H7 (cell line): ENCODE measurements around the gene SYTL5. TPM values are rescaled to one million over a fixed set of nuclear protein-coding genes. Genes with fewer than 3 reads are reported as not detected.

Experiments used
- DNase-seq: peaks from one replicate; pipeline ENCODE4 v3.0.0; 2012
- H3K27me3 ChIP-seq: 2 replicates; pipeline ENCODE4 v1.6.0; 2011; ENCODE audit warnings: mild to moderate bottlenecking, low read length; ENCODE audit not compliant: control insufficient read depth, insufficient read depth
- H3K36me3 ChIP-seq: replicated peaks from 2 replicates; pipeline ENCODE4 v1.5.1; 2011; ENCODE audit warnings: low read length; ENCODE audit not compliant: control insufficient read depth, insufficient read depth
- H3K4me3 ChIP-seq: 2 replicates; pipeline ENCODE4 v1.5.1; 2011; ENCODE audit warnings: low read depth, mild to moderate bottlenecking, control low read depth, low read length, moderate library complexity; ENCODE audit not compliant: insufficient read depth
- total RNA-seq: library from RNA; depleted of rRNA; stranded (reverse); fragments of >200 nt; shearing (Covaris generic); gene quantifications from 2 replicates; pipeline ENCODE4 v1.2.3, GENCODE V29; 2014

Gene SYTL5
- total RNA-seq, 1 experiment from 2014 or later = 0.35 TPM

GRCh38 chrX:38116706-38117105, 110.4 kb downstream of the SYTL5 start:
- H3K27me3 ChIP-seq = no peaks in the 10 kb centered on the region
- DNase-seq = no peak
- H3K36me3 ChIP-seq = no peaks in the 10 kb centered on the region
- no peak overlapping the region for H3K4me3 ChIP-seq

DNA sequence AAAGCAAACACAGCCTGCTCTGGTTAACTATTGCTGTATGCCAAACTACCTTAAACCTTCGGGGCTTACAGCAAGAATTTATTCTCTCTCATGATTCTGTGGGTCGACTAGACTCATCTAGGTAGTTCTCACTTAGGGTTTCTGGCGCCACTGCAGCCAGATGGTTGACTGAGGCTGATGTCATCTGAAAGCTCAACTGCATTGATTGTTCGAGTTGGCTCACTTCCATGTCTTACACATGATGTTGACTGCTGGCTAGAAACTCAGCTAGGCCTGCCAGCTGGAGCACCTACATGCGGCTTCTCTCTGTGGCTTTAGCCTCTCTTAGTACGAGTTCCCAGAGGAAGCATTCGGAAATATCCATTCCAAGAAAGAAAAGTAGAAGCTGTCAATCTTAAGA, 111.1 kb downstream of the SYTL5 start:
- no peak for DNase-seq
- no peaks in the 10 kb centered on the region for H3K36me3 ChIP-seq
- H3K4me3 ChIP-seq = no peak overlapping the region
- H3K27me3 ChIP-seq = no peaks in the 10 kb centered on the region

- DNase-seq = no peak
- no peak overlapping the region for H3K4me3 ChIP-seq
- no peaks in the 10 kb centered on the region for H3K36me3 ChIP-seq
- no peaks in the 10 kb centered on the region for H3K27me3 ChIP-seq
Observed at GRCh38 chrX:38124000-38124399, 117.6 kb downstream of the SYTL5 start.

DNA sequence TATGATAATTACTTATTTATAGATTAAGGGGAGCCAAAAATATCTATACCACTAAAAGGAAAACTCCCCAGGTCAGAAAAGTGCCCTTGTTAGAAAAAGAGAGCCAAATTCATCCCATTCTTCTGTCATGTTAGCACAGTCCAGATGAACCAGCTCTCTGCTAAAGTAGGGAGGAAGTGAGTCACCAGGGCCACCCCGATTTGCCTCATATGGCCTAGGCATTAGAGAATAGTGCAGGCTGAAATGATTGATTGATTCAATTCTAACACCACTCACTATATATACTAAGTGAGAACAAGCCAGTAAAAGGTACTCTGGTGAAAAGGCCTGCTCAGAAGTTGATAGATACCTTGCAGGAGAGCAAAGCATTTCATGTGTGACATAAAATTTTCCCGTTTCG, 119.8 kb downstream of the SYTL5 start:
- no peak for DNase-seq
- Histone ChIP-seq H3K36me3 (no peaks in the 10 kb centered on the region), H3K4me3 (no peak overlapping the region), H3K27me3 (no peaks in the 10 kb centered on the region)

GRCh38 chrX:38127961-38128360, 121.6 kb downstream of the SYTL5 start:
- Histone ChIP-seq H3K36me3 (no peaks in the 10 kb centered on the region), H3K27me3 (no peaks in the 10 kb centered on the region), H3K4me3 (no peak overlapping the region)
- no peak for DNase-seq

DNA sequence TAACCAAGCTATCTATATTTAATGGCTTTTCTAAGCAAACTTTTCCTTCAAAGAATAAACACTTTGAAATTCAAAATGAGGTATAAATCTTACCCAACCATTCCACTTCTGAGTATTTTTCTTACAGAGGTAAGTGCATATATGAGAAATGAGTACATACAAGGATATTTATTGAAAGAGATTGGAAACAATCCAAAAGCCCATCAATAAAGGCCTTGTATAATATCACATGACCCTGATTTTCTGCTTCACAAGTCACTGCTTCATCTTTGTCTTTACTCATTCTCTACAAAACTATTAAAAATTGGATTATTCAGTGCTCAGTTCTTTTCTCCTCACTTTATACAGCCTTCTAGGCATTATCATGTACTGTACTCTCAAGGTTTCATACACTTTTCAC, 123.0 kb downstream of the SYTL5 start:
- H3K36me3 ChIP-seq = no peaks in the 10 kb centered on the region

DNA sequence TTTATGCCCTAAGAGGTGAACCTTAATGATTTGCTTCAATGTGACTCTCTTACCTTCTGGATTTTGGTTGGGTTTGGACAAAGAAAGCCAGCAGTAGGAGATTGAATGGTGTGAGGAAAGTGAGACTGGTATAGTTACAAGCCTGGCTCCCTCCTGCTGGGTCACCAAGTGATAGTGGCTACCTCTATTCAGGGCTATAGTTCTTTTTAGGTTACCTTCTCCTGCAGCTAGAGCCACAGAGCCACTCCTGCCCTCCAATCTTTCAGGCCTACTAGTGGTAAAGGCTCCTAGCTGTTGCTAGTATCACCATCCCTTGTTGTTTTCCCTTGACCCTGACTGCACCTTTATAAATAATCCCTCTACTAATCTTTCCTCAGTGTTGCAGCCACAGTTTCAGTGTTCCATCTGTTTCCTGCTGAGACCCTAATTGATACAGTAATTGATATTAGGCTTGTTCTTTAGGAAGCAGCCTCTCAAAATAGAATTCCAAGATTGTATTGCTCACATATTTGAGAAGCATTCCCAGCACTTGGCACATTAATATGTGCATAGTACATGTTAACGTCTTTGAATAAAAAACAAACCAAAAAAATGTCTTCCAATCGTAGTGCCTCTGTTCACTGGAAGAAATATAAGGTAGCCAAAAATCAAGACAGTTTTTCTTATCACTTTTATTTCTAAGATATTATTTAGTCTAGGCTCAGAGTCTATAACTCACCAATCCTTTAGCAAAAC, 132.0 kb downstream of the SYTL5 start:
- H3K4me3 ChIP-seq = no peak overlapping the region
- H3K36me3 ChIP-seq = no peaks in the 10 kb centered on the region
- DNase-seq = no peak
- no peaks in the 10 kb centered on the region for H3K27me3 ChIP-seq

More for the DNA sequence above, 123.0 kb downstream of the SYTL5 start:
- H3K27me3 ChIP-seq = no peaks in the 10 kb centered on the region
- no peak overlapping the region for H3K4me3 ChIP-seq
- no peak for DNase-seq

- no peak for DNase-seq
- Histone ChIP-seq H3K27me3 (no peaks in the 10 kb centered on the region), H3K36me3 (no peaks in the 10 kb centered on the region), H3K4me3 (no peak overlapping the region)
Observed at GRCh38 chrX:38138900-38139299, 132.5 kb downstream of the SYTL5 start.

DNA sequence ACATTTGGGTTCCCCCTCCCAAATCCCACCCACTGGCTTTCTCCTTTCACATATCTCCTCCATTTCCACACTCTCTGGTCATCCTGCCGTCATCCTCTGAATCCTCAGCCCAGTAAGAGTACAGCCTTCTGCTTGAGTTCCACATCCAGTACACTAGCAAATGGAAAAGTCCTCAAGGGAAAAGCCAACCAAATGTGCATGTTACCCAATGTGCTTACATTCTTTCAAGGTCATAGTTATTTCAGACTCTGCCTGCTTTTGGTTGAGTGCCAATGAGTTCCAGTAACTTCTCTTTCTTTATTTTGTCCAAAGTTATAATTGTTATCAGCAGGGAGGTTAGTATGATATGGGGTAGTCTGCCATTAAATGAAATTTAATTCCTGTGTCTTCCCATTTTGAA, 136.3 kb downstream of the SYTL5 start:
- Histone ChIP-seq H3K36me3 (no peaks in the 10 kb centered on the region), H3K4me3 (no peak overlapping the region), H3K27me3 (no peaks in the 10 kb centered on the region)
- DNase-seq = no peak

DNA sequence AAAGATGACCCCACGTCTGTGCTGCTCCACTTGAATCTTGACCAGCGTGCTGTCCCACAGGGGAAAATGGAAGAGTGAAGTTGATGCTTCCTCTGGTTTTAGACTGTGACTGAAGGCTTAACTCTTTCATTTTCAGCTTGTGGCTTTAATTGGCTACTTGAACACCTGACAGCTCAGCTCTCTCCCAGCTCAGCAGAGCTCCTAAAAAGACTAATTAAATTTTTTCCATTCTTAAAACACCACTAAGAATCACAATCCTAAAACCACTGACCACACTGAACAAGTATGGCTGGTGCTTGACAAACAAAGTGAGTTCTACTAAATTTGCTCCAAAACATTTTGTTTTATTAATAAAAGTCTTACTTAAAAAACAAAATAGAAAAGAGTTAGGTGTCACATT, 142.7 kb downstream of the SYTL5 start:
- no peak for DNase-seq
- Histone ChIP-seq H3K36me3 (no peaks in the 10 kb centered on the region), H3K4me3 (no peak overlapping the region), H3K27me3 (no peaks in the 10 kb centered on the region)

DNA sequence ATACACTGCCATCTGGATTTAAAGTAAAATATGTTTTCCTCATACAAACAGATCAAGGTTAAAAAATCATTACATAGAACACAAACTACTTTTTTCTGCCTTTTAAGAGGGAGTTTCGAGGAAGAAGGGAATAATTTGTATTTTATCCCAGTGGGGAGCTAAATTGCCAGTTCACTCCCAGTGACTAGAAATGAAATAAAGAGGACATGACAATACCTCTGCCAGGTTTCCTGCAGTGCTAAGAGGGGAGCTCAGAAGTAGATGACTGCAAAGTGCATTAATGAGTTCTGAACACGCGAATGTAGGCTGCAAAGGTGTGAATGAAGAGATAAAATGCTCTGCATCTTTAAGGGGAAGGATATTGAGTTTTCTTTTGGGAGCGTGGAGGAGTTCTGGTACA, 144.6 kb downstream of the SYTL5 start:
- DNase-seq = no peak
- no peaks in the 10 kb centered on the region for H3K27me3 ChIP-seq
- H3K4me3 ChIP-seq = no peak overlapping the region
- no peaks in the 10 kb centered on the region for H3K36me3 ChIP-seq

GRCh38 chrX:38151441-38151840, 145.1 kb downstream of the SYTL5 start:
- no peak overlapping the region for H3K4me3 ChIP-seq
- no peaks in the 10 kb centered on the region for H3K36me3 ChIP-seq
- no peak for DNase-seq
- H3K27me3 ChIP-seq = no peaks in the 10 kb centered on the region

DNA sequence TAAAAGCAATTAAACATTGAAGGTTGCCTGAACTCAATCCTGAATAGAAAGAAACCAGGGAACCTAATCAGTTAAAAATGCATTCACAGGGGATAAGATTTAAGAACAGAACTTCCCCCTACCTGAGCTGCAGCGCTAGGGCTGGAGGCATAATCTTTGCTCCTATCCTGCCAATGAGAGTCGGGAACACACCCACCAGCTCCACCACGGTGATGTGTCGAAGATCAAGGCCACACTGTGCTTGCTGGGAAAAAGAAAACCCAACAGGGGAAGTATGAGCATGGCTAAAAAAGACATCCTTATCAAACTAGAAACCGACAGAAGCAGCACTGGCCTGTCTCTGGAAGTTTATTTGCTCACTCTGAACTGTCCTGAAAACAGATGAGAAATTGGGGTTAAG, 148.0 kb downstream of the SYTL5 start:
- Histone ChIP-seq H3K36me3 (no peaks in the 10 kb centered on the region), H3K27me3 (no peaks in the 10 kb centered on the region), H3K4me3 (no peak overlapping the region)
- no peak for DNase-seq

DNA sequence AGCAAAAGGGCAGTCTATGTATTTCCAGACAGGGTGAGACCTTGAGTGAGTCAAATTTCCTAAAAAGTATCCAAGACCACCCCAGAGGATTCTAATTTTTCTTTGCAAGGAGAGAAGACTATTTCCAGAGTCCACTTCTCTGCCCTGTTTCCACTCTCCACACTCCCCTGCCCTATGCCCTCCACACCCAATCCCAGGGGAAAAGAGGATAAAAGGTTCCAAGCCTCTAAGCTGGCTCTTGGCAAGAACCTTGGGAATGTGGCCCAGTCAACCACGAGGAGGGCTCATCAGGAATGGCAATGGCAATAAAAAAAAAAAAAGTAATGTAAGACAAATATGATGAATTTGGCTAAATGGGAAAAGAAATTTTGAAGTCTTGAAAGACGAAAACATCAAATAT, 148.5 kb downstream of the SYTL5 start:
- no peak for DNase-seq
- no peaks in the 10 kb centered on the region for H3K27me3 ChIP-seq
- H3K4me3 ChIP-seq = no peak overlapping the region
- no peaks in the 10 kb centered on the region; the same call in 1 of the 2 replicates for H3K36me3 ChIP-seq

- DNase-seq = no peak
- H3K27me3 ChIP-seq = no peaks in the 10 kb centered on the region
- H3K36me3 ChIP-seq = no peaks in the 10 kb centered on the region; the same call in 1 of the 2 replicates
- no peak overlapping the region for H3K4me3 ChIP-seq
Observed at GRCh38 chrX:38156838-38157237, 150.5 kb downstream of the SYTL5 start.

DNA sequence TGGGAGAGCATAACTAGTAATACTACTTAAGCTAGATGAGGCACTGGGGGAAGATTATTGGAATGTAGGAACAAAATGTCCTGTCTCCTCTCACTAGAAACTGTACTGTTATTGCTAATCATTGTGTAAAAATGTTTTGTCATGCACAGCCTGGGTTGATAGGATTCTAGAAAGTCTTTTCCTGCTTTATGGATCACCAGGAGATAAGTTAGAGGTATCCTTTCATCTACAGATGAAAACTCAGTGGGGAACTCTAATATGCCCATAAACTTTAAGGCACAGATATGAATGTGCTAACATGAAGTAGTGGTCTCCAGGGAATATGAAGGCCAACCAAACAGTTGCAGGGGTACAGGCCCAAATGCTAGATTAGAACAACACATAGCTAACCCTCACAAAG, 156.8 kb downstream of the SYTL5 start:
- Histone ChIP-seq H3K36me3 (no peaks in the 10 kb centered on the region; the same call in 1 of the 2 replicates), H3K4me3 (no peak overlapping the region), H3K27me3 (no peaks in the 10 kb centered on the region)
- DNase-seq = no peak
